Pancreas (tissue), 10 donors: ENCODE data around the gene MYCN. TPM values are rescaled to one million over a fixed set of nuclear protein-coding genes. Genes with fewer than 3 reads are reported as not detected.

ENCODE experiments used
- ATAC-seq, 4 donors: fragments of 200-7000 bp; cut with Tn5 transposase; one replicate each; pipeline versions ENCODE4 v1.8.0 to v1.9.1; 2020; ENCODE audit warnings: mild to moderate bottlenecking in 4 of 4, moderate library complexity in 4 of 4
- DNase-seq, 6 donors: peaks; one replicate each; pipeline ENCODE4 v3.0.0-alpha.2; 2020
- FAIRE-seq: peaks from 2 replicates; lab custom pipeline; 2012; peaks lifted over from hg19 to GRCh38; lab: Jason Lieb, UNC
- H3K27ac ChIP-seq, 4 donors: fragments of 200-600 bp; sonication (generic); 1 replicate in 3 of 4; 2 replicates in 1 of 4; pipeline versions ENCODE4 v1.5.0 to v1.8.0; 2020
- H3K27me3 ChIP-seq, 4 donors: fragments of 200-600 bp; one replicate each; pipeline ENCODE4 v1.8.0; 2021
- H3K36me3 ChIP-seq, 3 donors: fragments of 200-600 bp; sonication (generic) in 1 of 3; one replicate each; pipeline versions ENCODE4 v1.5.0 to v1.8.0; 2020 to 2021
- H3K4me1 ChIP-seq, 3 donors: fragments of 200-600 bp; one replicate each; pipeline ENCODE4 v1.8.0; 2021
- H3K4me3 ChIP-seq, 4 donors: fragments of 200-600 bp; sonication (generic) in 2 of 4; one replicate each; pipeline versions ENCODE4 v1.5.0 to v1.8.0; 2020 to 2021
- H3K9me3 ChIP-seq, 4 donors: fragments of 200-600 bp; one replicate each; pipeline ENCODE4 v1.8.0; 2021
- CTCF ChIP-seq, 4 donors: fragments of 200-600 bp; sonication (generic) in 3 of 4; IDR thresholded peaks; one replicate each; pipeline versions ENCODE4 v1.5.0 to v1.8.0; 2021; ENCODE audit warnings: antibody characterized with exemption in 4 of 4
- WGBS, 2 donors: extraction: QIAGEN DNeasy Blood & Tissue Kit; methylation state at CpG; one replicate each; pipeline ENCODE4 v1.1.7; 2013; 5-methylcytosine and 5-hydroxymethylcytosine counted together
- intact Hi-C, 3 donors: fragments of 100-400 bp; cut with DNase I; formaldehyde crosslinking; loops; one replicate each; pipeline versions ENCODE4 v1.11.1 to v1.14.2; 2022
- polyA plus RNA-seq, 2 donors: library from polyadenylated mRNA; stranded (reverse); fragments of 200-250 nt; gene quantifications; one replicate each; pipeline ENCODE4 v1.2.3, GENCODE V29; 2013
- total RNA-seq, 6 donors: library from RNA; stranded (reverse); fragmentation: NEBNext Ultra II Directional in 4 of 6; extraction: Animal tissue kit (Norgen Biotek cat#: 25700) in 4 of 6; gene quantifications; one replicate each; pipeline versions ENCODE4 v1.2.1 to v1.2.4, GENCODE V29; 2021 to 2023
- donor health status: healthy with polysubstance abuse.
- donor health status: DM: no; HTN: no; CAD: no; lungs with moderate emphysema.
- donor health status: DM: no; HTN: no; CAD: no.
- donor health status: control.
- donor health status: control.
- donor health status: Bipolar disorder and iron deficiency.
- donor health status: DM: yes; HTN: yes; CAD: no.
- donor health status: DM: no; HTN: no; CAD: no.
- donor health status: DM: no; HTN: no; CAD: no.
- donor health status: DM: yes; HTN: yes; CAD: no.

Gene MYCN
- total and polyA plus RNA-seq, 8 donors, result 0.09 to 0.75 (median 0.17) TPM

- FAIRE-seq, result no peak
Measured at GRCh38 chr2:15946983-15947382, 6.6 kb downstream of the MYCN start.

GRCh38 chr2:15947431-15947830 lies 7.1 kb downstream of the MYCN start:
- intact Hi-C loops, result no loop called here

More at GRCh38 chr2:15946983-15947382, 6.6 kb downstream of the MYCN start:
- TF ChIP-seq CTCF (IDR thresholded peaks at IDR 0.05), result no peak
- WGBS, 2 donors, result 71 to 80% methylated on average over 3 of the region's 3 CpGs
- H3K4me1 ChIP-seq, result peaks cover 0 to 2% (median 0%) of the 10 kb centered on the region in 3 donors
- no peak overlapping the region for H3K4me3 ChIP-seq
- no peaks in the 10 kb centered on the region for H3K27me3 ChIP-seq
- ATAC-seq, result no peak
- no peak for DNase-seq
- intact Hi-C loops, result no loop called here
- no peak overlapping the region for H3K27ac ChIP-seq
- no peaks in the 10 kb centered on the region for H3K9me3 ChIP-seq
- no peaks in the 10 kb centered on the region for H3K36me3 ChIP-seq

GRCh38 chr2:15948704-15948957 lies 8.3 kb downstream of the MYCN start:
- Histone ChIP-seq H3K9me3 (no peaks in the 10 kb centered on the region), H3K4me1 (no peaks in the 10 kb centered on the region), H3K27me3 (no peaks in the 10 kb centered on the region), H3K27ac (no peak overlapping the region), H3K36me3 (no peaks in the 10 kb centered on the region), H3K4me3 (no peak overlapping the region)
- FAIRE-seq (no peak), ATAC-seq (no peak), DNase-seq (no peak)
- intact Hi-C loops, result no loop called here
- no peak for TF ChIP-seq CTCF (IDR thresholded peaks at IDR 0.05)
- WGBS, 2 donors, result 79 to 83% methylated on average over 3 of the region's 3 CpGs

More at GRCh38 chr2:15947431-15947830, 7.1 kb downstream of the MYCN start:
- WGBS, 2 donors, result 68 to 81% methylated on average over 2 of the region's 2 CpGs
- FAIRE-seq (no peak), DNase-seq (no peak), ATAC-seq (no peak)
- H3K27ac ChIP-seq, result no peak overlapping the region
- no peaks in the 10 kb centered on the region for H3K27me3 ChIP-seq
- H3K36me3 ChIP-seq, result no peaks in the 10 kb centered on the region
- H3K9me3 ChIP-seq, result no peaks in the 10 kb centered on the region
- H3K4me3 ChIP-seq, result no peak overlapping the region
- no peaks in the 10 kb centered on the region for H3K4me1 ChIP-seq
- TF ChIP-seq CTCF (IDR thresholded peaks at IDR 0.05), result no peak

GRCh38 chr2:15949126-15949525 lies 8.8 kb downstream of the MYCN start:
- no peaks in the 10 kb centered on the region for H3K4me1 ChIP-seq

GRCh38 chr2:15949551-15949950 lies 9.2 kb downstream of the MYCN start:
- ATAC-seq (no peak), DNase-seq (no peak), FAIRE-seq (no peak)
- no peak for TF ChIP-seq CTCF (IDR thresholded peaks at IDR 0.05)
- no peaks in the 10 kb centered on the region for H3K4me1 ChIP-seq
- 83 to 90% methylated on average over 5 of the region's 5 CpGs for WGBS, 2 donors
- H3K36me3 ChIP-seq, result no peaks in the 10 kb centered on the region
- H3K9me3 ChIP-seq, result no peaks in the 10 kb centered on the region
- intact Hi-C loops, result no loop called here
- no peaks in the 10 kb centered on the region for H3K27me3 ChIP-seq
- H3K27ac ChIP-seq, result no peak overlapping the region
- no peak overlapping the region for H3K4me3 ChIP-seq

More at GRCh38 chr2:15949126-15949525, 8.8 kb downstream of the MYCN start:
- H3K27me3 ChIP-seq, result no peaks in the 10 kb centered on the region
- no peak overlapping the region for H3K4me3 ChIP-seq
- DNase-seq, result no peak
- ATAC-seq, result no peak
- no peaks in the 10 kb centered on the region for H3K9me3 ChIP-seq
- 82 to 84% methylated on average over 6 of the region's 6 CpGs for WGBS, 2 donors
- no peaks in the 10 kb centered on the region for H3K36me3 ChIP-seq
- intact Hi-C loops, result no loop called here
- no peak overlapping the region for H3K27ac ChIP-seq
- no peak for FAIRE-seq
- TF ChIP-seq CTCF (IDR thresholded peaks at IDR 0.05), result no peak
